GM18520 (cell line): ENCODE results near the gene DTYMK.
"Not testable (repeated sequence)": the region's sequence is repeated elsewhere in the genome, so short reads cannot be mapped to it uniquely, and the experiment has no call there.

ENCODE experiments used
- ATAC-seq: cut with Tn5 transposase; IDR thresholded peaks from one replicate; pipeline ENCODE4 v1.9.1; 2021; ENCODE audit not compliant: unreplicated experiment

The DTYMK gene, protein sequence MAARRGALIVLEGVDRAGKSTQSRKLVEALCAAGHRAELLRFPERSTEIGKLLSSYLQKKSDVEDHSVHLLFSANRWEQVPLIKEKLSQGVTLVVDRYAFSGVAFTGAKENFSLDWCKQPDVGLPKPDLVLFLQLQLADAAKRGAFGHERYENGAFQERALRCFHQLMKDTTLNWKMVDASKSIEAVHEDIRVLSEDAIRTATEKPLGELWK

GRCh38 chr2:241686650-241687425 is at the start of gene DTYMK:
Gene DTYMK (minus strand): TSS chr2:241686815. CDS start chr2:241686783, 32 bp downstream.
- ATAC-seq: peak; percentile 96

- no peak for ATAC-seq
Measured at GRCh38 chr2:241736111-241736510, 49.5 kb upstream of the DTYMK start.

DNA sequence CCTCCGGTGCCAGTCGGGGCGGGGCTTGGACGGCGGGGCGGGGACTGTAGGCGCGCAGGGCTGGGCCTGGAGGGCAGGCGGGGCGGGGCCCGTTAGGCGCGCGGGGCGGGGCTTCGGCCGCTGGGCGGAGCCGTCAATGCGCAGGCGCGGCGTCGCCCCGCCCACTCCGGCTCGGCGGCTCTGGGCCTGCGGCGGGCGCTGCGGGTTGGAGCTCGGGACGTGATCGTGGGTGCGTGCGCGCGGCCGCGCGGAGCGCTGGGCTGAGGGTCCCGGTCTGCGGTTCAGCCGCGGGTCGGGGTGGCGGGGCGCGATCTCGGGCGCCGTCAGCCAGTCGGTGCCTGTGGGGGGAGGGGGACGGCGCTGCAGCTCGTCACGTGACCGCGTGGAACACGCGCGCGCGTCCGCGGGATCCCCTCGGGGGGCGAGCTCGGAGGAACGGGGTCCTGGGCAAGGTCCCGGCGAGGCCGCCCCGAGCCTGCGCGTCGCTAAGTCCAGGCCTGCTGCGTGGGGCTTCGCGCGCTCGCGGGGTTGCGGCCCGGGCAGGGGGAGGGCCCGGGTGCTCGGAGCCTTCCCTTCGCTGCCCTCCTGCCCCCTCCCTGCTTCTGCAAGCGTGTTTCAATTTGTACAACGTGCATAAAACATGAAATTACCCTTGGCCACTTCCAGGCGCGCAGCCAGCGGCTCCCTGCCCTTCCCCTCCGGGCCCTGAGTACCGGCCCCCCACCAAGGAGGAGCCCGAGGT is 48.0 kb upstream of the DTYMK start, which contains the start of gene D2HGDH:
D2HGDH (plus strand) TSS at position 164 of the 742 bp plus-strand sequence. CDS start 595 bp downstream, outside the sequence.
- peak; percentile 50 for ATAC-seq

GRCh38 chr2:241734208-241734466 is 47.5 kb upstream of the DTYMK start:
- ATAC-seq: no peak

DNA sequence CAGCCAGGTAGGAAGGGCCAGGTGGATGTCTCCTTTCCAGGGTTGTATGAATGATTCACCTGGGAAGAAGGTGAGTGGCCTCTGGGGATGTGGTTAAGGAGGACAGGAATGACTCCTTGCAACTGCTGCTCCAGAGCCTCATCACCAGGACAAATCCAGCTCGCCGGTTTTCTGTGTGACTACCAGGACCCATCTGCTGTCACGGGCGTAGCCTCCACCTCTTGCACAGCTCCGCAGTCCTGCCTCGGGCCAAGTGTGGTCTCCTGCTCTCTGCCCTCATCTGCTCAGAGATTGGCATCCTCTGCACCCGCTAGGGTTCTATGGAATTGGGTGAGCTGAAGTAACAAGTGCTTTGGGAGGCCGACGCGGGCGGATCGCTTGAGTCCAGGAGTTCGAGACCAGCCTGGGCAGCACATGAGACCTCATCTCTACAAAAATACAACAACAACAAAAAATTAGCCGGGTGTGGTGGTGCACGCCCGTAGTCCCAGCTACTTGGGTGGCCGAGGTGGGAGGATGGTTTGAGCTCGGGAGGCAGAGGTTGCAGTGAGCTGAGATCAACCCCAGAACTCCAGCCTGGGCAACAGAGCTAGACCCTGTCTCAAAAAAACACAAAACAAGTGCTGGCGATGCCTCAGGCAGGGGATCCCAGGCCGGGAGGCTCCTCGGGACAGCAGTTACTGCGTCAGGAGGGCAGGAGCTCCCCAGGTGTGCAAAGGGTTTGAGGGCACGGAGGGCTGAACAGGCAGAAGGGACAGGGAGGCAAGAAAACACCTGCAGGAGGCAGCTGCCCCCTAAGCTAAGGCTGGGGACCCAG is 47.0 kb upstream of the DTYMK start:
- ATAC-seq: no peak

GRCh38 chr2:241732513-241733186 is 46.0 kb upstream of the DTYMK start:
- not testable (repeated sequence) for ATAC-seq

- no peak for ATAC-seq
Measured at GRCh38 chr2:241730671-241731293, 44.2 kb upstream of the DTYMK start.

DNA sequence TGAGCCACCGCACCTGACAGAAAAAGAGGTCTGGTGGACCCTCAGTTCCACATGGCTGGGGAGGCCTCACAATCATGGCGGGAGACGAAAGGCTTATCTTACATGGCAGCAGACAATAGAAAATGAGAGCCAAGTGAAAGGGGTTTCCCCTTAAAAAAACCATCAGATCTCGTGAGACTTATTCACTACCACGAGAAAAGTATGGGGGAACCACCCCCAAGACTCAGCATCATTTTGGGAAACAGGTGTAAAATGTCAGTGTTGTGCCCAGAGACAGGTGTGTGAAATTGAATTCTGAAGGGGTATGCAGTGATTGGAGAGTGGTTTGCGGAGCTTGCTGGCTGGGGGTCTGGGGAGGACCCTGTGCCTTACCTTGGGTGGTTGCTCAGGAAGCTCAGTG is 43.3 kb upstream of the DTYMK start:
- no peak for ATAC-seq

GRCh38 chr2:241728627-241729026 is 42.0 kb upstream of the DTYMK start:
- ATAC-seq: no peak

DNA sequence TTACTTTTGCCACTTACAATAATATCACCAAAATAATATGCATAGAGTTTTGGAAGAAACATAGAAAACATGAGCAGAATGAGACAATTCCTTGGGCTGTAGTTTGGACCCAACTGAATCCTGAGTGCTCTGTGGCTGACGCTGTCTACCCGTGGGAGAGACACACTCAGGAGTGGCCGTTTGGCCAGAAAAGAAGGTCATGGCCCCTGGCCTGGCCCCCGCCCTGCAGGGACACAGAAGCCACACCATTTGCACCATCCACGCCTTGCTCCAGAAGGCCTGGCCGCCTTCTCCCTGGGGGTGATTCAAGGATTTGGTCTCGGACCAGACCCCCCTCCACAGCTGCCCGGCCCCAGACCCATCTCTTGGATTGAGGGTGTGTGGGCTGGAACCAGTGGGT is 41.4 kb upstream of the DTYMK start:
- ATAC-seq: no peak

DNA sequence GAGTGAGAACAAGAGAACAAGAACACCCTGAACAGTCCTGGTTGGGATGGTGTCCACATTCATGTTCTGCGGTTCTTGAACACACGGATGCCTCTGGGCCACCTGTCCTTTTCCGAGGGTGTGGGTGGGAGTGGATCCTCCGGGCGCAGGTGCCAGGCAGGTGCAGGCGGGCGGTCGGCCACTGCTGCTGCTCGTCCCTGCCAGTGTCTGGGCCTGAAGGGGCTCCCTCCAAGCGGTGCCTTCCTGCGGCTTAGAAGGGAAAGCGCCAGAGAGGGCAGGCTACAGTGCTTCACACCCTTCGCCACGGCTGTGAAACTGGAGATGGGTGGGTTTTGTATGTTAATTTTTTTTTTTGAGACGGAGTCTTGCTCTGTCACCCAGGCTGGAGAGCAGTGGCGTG is 39.8 kb upstream of the DTYMK start:
- ATAC-seq: no peak

DNA sequence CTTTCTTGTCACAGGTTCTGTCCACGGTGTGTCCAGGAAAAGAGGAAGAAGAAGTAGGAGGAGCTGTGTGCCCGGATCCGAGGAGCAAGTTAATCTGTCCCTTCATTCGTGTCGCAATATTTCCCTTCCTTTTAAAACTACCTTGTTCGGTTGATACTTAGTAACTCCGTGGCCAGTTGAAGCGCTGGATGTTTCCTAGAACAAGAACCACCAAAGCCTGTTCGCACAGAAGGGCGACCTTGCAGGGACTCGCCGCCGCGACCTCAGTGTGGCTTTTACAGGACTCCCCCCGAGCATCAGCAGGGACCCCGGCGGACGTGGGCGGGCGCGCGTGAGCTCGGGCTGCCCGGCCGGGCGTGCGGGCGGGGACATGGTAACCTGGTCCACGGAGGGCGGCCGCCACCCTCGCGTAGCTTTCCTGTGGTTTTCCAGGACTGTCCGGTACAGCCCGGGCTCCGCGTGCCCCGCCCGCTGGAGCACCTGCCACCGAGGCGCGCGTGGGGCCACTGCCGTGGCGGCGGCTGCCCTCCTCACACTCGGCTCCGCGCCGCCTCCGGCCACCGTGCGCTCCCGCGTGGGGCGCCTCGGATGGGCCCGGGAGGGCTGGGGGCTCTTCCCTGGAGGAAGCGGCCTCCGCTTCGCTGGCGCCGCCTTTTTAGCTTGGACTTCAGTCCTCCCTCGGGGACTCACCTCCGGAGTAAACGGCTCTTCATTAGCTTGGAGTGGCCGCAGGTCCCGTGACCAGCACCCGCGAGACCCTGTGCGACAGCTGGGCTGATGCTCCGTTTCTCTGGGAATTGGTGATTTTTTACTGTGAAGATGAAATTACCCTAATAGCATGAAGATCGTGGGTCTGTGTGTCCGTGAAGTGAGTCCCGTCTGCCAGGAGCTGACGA is 38.6 kb upstream of the DTYMK start:
- no peak for ATAC-seq

DNA sequence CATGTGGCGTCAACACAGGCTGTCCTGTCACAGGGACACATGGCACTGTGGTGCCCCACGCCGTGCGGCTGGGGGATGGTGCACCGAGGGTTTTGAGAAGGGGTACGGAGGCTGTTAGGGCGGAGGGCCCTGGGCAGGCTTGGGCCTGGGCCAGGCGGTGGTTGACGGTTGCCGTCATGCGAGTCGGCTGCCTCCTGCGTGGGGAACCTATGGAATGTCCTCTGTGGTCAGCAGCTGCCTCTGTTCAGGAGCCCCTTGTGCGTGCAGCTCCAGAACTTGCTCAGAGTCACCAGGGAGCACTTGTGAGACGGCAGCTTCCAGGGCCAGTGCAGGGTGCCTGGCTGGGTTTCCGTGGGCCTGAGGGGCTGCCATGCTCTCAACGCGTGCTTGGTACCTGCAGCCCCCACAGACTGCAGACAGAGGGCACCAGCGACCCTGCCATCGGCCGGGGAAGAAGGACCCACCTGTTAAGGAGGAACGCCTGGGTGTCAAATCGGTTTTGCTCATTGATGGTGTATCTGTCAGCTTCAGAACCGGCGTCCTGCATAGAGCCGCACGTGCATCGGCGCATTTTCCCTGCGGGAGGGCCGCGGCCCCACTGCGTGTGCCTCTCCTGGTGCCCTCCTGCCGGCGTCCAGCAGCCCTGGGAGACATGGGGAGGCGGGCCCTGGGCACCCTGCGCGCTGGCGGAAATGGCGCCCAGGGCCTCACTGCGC is 37.8 kb upstream of the DTYMK start:
- no peak for ATAC-seq

- ATAC-seq: no peak
Measured at GRCh38 chr2:241722896-241723454, 36.4 kb upstream of the DTYMK start.

DNA sequence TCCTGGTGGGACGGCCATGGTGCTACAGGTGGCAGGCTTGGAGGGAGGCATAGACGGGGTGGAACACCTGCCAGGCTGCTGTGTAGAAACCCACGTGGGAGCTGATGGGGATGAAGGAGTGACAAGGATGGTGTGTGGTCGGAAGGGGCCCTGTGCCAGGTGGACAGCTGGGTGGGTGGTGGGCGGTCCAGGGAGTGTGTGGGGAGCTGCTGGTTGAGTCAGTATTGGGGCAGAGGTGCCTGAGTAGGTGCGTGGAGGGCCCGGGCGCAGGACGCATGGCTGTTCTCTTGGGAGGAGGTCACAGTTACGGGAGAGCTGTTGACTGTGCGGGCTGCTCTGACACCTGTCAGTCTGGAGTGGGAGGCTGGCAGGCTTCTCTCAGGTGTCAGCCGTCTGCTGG is 35.2 kb upstream of the DTYMK start:
- no peak for ATAC-seq

- no peak for ATAC-seq
Measured at GRCh38 chr2:241720560-241720959, 33.9 kb upstream of the DTYMK start.

- no peak for ATAC-seq
Measured at GRCh38 chr2:241720099-241720498, 33.5 kb upstream of the DTYMK start.

DNA sequence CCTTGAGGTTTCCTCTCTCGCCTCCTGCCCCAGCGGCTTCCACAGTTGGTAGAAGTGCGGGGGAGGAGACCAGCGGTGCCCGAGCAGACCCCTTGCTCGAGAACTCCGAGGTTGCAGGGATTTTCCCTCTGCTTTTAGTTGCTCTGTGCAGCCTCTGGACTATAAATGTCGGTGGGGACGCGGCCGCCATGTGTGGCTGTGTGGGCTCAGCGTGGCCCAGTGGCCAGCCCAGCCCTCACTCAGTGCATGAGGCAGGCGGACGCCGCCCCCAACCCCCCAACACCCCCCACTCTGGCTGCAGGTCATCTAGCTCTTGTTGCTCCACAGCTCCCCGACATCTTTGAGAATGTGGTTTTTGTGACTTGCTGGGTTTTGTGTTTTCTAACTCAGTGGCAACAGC is 32.5 kb upstream of the DTYMK start:
- no peak for ATAC-seq
